GM21786 (cell line): ENCODE results near the gene SLC14A1.
A peak's percentile ranks its signal among the peaks of the same experiment; 100 is the strongest.

Source experiments
- ATAC-seq: cut with Tn5 transposase; IDR thresholded peaks from one replicate; pipeline ENCODE4 v1.9.1; 2021; ENCODE audit not compliant: unreplicated experiment

Gene SLC14A1

DNA sequence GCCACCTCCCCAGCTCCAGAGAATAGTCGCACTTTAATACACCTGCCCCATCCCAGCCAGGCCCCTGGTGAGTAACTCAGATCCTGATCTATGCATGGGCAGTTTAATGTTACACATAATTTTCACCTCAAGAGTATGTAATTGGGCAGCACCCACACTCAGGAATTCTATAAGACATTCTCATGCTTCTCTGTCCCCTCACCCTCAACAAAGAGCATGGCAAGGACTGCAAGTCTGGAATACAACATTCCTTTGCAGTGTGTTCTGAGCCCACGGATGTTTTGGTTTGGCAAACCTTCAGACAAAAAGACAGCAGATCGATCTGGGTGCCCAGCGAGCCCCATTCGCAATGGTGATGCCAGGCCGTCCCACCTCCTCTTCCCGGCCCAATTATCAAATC lies 4.9 kb upstream of the SLC14A1 start:
- ATAC-seq, result no peak

DNA sequence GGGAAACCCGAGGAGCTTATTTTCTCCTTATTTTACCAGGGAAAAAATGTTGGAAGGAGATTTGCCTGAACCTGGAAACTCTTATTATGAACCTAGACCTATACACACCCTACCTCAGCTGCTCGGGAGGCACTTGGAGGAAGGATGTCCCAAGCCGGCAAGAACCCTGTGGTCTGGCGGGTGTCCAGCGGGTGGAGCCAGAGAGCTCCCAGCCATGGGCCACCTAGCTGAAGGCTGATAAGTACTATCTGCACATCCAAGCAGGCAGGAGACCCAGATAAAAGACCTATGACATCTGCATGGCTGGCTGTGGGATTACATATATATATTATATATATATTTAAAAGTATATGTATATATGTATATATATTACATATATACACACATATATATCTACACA lies 1.1 kb upstream of the SLC14A1 start:
- ATAC-seq, result peak; percentile 83

DNA sequence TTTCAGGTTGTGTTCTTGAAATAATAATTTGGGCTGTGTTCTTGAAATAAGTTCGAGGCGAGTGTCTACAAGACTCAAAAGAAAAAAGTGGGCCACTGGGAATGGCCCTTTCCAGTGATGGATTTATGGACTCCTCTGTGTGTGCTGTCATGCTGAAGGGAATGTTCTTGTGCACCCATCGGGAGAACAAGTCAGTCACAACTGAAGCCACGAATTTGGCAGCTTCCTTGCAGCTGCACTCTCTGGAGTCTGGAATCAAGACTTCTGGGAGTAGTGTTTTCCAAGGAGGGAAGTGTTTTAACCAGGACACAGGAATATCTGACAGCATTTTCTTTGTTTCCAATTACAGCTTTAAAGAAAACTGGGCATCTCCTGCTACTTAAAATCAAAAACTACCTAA lies 620 bp downstream of the SLC14A1 start:
- ATAC-seq, result no peak

DNA sequence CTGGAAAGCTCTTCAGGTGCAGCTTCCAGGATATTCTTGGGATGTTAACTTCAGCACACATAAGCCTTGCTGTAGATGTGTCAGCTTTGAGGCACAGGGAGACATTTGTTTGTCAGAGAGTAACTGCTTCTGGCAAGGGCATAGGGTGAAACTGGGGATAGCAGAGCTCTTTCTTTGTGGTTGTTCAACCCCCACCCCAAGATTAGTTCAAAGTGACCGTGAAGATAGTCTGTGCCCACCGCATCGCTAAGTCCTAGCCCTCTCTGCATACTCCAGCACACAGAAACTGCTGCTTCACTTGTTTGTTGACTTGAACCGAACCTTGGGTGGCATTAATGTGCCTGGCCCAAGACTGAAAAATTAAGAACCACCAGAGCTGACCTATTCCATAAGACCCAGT lies 1.4 kb downstream of the SLC14A1 start:
- ATAC-seq, result no peak

DNA sequence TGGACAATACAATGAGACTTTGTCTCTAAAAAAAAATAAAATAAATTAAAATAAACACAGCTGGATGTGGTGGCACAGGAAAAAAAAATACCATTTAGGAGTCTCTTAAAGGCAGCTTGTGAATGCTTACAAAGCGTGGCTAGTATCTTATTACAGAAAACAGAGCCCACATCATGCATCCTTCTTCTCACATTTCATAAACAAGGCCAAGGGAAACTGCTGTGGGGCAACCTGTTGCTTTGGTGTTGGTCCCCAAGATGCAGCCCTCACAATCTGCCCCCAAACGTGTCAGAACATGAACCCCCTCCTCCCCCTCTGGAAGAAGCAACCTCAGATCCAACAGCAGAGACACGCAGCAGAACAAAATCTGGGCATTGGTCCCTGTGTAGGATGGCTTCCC lies 2.6 kb downstream of the SLC14A1 start:
- no peak for ATAC-seq

DNA sequence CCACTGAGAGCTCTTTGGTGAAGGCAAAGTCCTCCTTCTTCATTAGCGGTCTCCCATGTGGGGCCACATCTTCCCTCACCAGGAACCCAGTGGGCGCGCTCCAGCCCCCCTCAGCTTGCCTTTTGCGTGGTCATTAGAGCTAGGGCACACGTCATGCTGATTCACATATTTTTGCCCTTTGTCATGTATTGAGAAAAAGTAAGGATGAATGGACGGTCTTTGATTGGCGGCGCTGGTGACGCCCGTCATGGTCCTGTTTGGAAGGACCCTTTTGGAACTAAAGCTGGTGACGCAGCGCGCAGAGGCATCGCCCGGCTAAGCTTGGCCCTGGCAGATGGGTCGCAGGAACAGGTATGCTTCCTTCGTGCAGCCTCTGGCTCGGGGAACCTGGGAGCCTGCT lies 3.1 kb downstream of the SLC14A1 start:
- ATAC-seq, result no peak

DNA sequence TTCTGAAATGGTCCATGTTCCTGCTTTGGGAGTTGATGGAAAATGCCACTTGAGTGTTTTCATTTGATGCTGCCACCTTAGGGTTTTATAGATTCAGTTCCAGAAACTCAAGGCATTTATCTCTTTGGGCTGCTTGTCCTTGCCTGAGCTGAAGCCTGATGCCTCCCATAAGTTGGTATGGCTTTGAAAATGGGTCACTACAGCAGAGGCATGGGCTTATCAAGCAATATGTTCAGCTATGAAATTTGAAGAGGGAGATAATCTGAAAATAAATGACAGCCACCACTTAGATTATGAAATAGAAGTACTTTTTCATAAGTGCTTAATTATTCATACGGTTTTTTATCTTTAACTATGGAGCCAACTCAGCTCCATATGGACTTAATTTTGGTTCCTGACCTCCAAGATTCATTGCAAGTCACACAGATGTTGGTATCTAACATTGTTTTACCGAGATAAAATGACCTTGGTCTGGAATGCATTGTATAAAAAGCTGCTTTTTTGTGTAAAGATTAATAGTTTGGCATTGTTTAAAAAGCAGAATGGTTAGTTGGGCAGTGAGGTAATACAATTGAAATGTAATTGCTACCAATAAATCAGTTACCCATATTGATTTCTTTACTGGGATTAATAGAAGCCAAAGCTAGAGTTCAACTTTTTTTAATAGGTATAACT lies 4.5 kb downstream of the SLC14A1 start:
- ATAC-seq, result no peak

DNA sequence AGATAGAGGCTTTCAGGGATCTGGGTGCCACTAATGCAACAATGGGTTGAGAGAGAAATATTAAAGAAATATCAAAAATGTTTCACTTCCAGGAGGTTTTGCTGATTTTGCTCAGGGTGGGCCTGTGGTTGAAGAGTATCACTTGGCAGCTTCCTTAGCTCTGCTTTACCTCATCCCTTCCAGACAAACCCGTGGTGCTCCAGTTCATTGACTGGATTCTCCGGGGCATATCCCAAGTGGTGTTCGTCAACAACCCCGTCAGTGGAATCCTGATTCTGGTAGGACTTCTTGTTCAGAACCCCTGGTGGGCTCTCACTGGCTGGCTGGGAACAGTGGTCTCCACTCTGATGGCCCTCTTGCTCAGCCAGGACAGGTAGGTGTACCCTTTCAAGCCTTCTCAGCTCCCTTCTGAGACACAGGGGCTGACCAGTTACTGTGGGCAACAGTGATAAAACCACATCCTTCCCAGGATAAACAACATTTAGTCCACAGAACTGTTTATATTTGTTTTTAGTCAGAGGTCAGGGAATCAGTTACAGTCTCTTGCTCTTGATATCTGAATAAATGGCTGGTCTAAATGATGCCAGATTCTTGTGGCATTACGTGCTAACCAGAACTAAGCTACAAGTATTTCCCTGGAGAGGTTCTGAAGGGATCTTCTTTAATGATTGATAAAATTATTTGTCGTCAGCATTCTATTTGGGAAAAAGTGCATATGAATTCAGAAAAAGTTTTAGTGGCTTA lies 7.0 kb downstream of the SLC14A1 start:
- ATAC-seq, result no peak

DNA sequence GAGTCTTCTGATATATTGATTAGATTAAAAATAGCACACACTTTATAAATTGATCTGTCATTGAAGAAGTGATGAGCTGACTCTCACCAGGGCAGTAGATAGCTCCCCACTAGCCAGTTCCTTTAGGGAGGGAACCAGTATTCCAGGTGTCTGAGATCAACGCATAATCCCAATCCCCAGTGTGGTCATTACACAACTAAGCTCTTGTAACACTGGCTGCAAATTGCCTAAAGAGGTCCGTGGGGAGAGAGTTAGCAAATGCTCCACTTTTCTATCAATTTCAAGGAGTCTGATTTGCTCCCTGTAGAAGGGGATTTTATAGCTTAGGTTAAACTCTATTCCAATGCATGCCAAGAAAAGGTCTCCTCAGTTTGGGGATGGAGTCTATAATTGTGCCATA lies 7.7 kb downstream of the SLC14A1 start:
- no peak for ATAC-seq

DNA sequence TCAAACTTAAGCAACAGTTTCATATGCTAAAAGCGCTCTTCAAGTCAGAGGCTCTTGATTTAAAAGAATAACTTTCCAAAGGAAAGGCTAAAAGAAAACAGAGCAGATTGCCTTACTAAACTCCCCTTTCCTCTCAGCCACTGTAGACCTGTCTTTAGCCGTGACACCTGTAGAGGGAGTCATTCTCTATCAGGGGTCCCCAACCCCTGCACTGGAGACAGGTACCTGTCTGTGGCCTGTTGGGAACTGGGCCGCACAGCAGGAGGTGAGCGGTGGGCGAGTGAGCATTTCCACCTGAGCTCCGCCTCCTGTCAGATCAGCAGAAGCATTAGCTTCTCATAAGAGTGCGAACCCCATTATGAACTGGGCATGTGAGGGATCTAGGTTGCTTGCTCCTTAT lies 9.6 kb downstream of the SLC14A1 start:
- no peak for ATAC-seq

DNA sequence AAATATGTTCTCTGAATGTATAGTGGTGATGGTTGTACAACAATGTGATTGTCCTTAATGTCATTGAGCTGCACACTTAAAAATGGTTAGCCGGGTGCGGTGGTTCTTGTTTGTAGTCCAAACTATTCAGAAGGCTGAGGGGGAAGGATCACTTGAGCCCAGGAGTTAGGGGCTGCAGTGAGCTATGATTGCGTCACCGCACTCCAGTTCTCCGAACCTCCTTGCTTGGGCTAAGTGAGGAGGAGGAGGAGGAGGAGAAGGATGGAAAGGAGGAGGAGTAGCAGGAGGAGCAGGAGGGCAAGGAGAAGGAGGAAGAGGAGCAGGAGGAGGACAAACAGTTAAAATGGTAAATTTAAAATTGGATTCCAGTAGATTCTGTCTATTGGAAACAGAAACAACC lies 10.5 kb downstream of the SLC14A1 start:
- no peak for ATAC-seq

DNA sequence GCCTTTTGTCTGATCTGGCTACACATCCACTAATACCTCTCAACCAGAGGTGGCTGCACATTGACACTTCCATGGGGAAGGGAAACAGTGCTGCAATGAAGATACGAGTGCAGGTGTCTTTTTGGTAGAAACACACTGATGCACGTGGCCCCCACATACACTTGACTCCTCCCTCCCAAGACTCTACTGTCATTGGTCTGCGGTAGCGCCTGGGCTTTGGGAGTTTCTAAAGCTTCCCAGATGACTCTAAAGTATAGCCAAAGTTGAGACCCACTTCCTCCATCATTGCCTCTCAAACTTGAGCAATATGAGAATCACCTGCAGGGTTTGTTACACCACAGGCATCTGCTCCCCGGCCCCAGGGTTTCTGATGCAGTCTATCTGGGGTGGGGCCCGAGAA lies 11.0 kb downstream of the SLC14A1 start:
- no peak for ATAC-seq

DNA sequence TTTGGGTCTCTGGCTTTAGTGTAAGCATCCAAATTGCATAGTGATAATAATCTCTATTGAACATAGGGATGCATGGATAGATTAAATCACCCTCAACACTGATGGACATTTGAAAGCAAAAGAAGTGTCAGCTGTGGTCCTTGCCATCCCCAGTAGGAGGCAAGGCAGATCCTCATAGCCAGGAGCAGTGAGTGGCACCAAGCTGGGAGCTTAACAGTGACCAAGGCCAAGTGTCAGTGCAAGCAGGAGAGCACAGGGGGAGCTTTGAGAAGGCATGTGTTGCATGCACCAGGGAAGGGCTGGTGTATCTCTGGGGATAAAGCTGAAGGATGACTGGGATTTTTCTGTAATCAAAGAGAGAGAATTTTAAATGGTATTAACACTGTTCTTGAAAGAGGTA lies 14.7 kb downstream of the SLC14A1 start:
- no peak for ATAC-seq

DNA sequence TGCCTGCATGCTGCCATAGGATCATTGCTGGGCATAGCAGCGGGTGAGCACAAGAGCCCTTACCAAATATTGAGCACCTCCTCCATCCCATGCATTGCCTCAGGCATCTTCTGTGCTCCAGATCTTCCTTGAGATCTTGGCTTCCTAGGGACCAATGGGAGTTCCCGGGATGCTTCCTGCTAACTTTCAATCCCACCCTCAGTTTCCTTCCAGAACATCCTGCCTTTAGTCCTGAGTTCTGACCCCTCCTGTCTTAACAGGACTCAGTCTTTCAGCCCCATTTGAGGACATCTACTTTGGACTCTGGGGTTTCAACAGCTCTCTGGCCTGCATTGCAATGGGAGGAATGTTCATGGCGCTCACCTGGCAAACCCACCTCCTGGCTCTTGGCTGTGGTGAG lies 15.3 kb downstream of the SLC14A1 start:
- ATAC-seq, result no peak

DNA sequence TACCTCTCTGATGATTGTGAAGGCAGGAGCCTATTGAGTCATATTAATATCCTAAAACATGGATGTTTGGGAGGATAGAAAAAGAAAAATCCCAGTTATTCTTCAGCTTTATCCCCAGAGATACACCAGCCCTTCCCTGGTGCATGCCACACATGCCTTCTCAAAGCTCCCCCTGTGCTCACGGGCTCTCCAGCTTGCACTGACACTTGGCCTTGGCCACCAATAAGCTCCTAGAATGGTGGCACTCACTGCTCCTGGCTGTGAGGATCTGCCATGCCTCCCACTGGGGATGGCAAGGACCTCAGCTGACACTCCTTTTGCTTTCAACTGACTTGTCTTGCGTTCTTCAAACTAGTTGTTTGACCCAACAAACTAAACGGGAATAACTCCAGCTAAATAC lies 15.9 kb downstream of the SLC14A1 start:
- no peak for ATAC-seq

DNA sequence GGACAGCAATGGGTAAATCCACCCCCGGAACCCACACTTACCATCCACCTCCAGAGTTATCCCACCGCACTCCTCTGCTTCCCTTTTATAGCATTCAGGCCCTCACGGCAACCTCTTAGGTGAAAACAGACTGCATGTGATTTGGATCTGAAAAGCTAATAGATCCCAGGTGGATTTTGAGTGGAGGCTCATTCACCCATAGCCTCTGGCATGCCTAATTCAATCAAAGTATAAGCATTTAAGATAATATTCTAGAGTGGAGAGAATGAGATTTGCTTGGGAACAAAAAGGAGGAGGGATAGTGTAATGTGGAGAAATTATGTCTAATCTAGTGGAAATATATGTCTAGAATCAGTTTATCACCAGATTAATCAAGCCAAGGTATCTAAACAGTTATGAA lies 17.1 kb downstream of the SLC14A1 start:
- ATAC-seq, result no peak

DNA sequence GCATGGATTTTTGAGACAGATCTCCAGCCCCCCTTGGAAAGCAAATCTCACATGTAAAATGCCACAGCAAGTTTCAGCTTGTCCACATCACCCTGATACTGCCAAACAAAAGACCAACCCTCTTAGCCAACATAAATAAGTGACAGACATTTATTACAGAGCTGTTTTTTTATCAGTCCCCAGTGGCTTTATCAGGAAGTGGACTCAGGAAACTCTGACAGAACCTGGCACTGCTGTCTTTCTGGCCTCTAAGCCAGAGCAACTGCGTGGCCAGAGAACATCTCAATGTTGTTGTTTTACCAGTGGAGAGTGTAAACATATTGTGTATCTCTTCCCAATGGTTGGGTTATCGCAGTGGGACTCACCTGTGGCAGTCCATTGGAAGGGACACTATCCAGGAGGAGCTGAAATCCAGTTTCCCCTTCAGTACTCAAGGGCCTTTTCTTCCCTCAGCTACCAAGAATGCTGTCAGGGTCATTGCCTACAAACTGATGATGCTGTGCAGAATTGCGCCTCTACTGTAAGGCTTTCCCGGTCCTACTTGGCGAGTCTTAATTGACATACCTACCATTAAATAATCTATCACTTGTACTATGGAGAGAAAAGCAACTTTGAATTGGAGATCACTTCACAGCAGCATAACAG lies 22.0 kb downstream of the SLC14A1 start:
- no peak for ATAC-seq

DNA sequence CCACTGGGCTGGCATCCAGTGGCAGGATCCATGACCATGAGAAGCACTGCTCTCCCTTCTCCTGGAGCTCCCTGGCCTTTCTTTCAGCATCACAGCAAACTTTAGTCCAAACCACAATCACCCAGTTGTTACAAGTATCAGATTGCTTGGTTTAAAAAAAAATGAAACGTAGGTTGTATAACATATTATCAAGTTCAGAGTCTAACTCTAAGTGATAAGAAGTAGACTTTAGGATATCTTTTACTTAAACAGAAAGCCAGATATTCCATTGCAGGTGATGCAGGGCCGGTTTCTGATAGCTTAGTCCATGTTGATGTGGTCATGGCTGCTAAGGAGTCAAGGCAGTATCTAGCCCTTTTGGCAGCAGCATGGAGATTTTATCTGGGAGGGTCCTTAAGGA lies 24.5 kb downstream of the SLC14A1 start:
- ATAC-seq, result no peak

DNA sequence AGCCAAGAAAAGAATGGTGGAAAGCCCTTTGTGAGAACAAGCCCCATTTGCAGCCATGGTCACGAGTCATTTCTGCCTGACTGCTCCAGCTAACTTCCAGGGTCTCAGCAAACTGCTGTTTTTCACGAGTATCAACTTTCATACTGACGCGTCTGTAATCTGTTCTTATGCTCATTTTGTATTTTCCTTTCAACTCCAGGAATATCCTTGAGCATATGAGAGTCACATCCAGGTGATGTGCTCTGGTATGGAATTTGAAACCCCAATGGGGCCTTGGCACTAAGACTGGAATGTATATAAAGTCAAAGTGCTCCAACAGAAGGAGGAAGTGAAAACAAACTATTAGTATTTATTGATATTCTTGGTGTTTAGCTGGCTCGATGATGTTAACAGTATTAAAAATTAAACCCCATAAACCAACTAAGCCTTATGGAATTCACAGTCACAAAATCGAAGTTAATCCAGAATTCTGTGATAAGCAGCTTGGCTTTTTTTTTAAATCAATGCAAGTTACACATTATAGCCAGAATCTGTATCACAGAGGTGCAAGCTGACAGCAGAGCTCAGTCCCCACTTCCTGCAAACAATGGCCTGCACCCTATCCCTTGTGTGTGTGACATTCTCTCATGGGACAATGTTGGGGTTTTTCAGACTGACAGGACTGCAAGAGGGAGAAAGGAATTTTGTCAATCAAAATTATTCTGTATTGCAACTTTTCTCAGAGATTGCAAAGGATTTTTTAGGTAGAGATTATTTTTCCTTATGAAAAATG lies 26.1 kb downstream of the SLC14A1 start:
- ATAC-seq, result no peak

DNA sequence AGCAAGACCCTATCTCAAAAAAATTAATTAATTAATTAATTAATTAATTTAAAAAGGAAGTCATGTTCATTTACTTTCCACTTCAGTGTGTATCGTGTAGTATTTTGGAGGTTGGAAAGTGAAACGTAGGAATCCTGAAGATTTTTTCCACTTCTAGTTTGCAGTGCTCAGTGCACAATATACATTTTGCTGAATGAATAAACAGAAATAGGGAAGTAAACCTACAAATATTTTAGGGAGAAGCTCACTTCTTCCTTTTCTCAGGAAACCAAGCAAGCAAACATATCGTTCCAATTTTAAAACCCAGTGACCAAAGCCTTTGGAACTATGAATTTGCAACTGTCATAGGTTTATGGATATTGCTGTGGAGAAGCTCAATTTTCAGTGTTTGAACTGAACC lies 27.8 kb downstream of the SLC14A1 start:
- no peak for ATAC-seq

DNA sequence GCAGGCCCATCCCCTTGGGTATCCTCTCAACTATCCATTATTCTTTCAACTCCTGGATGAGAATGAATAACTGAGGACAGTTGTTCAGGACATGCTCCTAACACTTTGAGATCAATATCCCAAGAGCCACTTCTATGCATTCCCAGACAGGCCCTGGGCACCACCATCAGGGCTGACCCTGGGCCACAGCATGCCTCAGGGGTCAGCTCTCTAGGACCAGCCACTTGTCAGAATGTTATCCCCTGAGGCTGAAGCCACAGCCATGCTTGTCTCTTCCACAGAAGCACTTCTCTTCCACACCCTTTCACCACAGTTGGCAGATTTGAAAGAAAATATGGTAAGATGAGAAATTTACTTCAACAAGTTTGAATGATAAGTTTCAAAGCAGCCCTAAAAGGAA lies 28.7 kb downstream of the SLC14A1 start:
- ATAC-seq, result no peak

DNA sequence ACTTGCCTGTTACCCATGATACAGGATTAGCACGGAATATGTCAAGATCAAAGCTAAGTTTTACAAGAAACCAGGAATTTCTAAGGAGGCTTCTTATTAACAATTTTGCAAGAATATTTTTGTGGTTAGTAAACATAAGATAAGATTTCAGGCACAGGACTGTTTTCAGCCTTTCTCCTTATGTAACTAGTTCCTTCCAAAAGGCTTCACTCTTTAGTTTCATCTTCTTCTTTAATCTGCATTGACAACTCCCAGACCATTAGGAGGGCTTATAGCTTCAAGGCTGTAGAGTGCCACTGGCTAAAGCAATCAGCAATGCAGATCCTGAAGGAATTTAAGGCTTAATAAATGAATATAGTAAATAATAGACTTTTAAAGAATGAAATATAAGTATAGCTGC lies 29.3 kb downstream of the SLC14A1 start:
- no peak for ATAC-seq
